HPDE6-E6E7 (cell line): ENCODE results near the gene TOP3A.

ENCODE experiments used
- DNase-seq: peaks from one replicate; pipeline ENCODE4 v3.0.0; 2011; ENCODE audit warnings: missing footprints; ENCODE audit errors: extremely low spot score

The TOP3A gene

GRCh38 chr17:18253947-18254821 is 60.6 kb downstream of the TOP3A start:
- no peak for DNase-seq

GRCh38 chr17:18253187-18253884 is 61.5 kb downstream of the TOP3A start:
- no peak for DNase-seq

GRCh38 chr17:18252160-18252559 is 62.6 kb downstream of the TOP3A start:
- no peak for DNase-seq

GRCh38 chr17:18251204-18251603 is 63.6 kb downstream of the TOP3A start:
- no peak for DNase-seq

GRCh38 chr17:18250708-18251107 is 64.1 kb downstream of the TOP3A start:
- no peak for DNase-seq

- DNase-seq: no peak
These were observed 64.5 kb downstream of the TOP3A start for GRCh38 chr17:18250259-18250658.

- no peak for DNase-seq
These were observed 66.0 kb downstream of the TOP3A start for GRCh38 chr17:18248811-18249210.

GRCh38 chr17:18248300-18248731 is 66.5 kb downstream of the TOP3A start:
- peak; percentile 76 for DNase-seq

GRCh38 chr17:18247613-18248001 is 67.2 kb downstream of the TOP3A start:
- DNase-seq: no peak

- peak; percentile 89 for DNase-seq
These were observed 67.7 kb downstream of the TOP3A start for GRCh38 chr17:18246880-18247612.

- no peak for DNase-seq
These were observed 68.6 kb downstream of the TOP3A start for GRCh38 chr17:18246109-18246725.

- no peak for DNase-seq
These were observed 69.6 kb downstream of the TOP3A start for GRCh38 chr17:18245038-18245776.

- no peak for DNase-seq
These were observed 73.4 kb downstream of the TOP3A start for GRCh38 chr17:18241229-18241871.

- no peak for DNase-seq
These were observed 74.3 kb downstream of the TOP3A start for GRCh38 chr17:18240449-18240848.

- no peak for DNase-seq
These were observed 76.5 kb downstream of the TOP3A start for GRCh38 chr17:18238299-18238698.

GRCh38 chr17:18237461-18237860 is 77.3 kb downstream of the TOP3A start:
- no peak for DNase-seq

GRCh38 chr17:18236494-18236893 is 78.3 kb downstream of the TOP3A start:
- no peak for DNase-seq

- peak; percentile 89 for DNase-seq
These were observed 79.0 kb downstream of the TOP3A start for GRCh38 chr17:18235743-18236256.

GRCh38 chr17:18234853-18235380 is 79.9 kb downstream of the TOP3A start:
- DNase-seq: no peak
